H9 (cell line): ENCODE measurements around the gene OR4D1. TPM values are rescaled to one million over a fixed set of nuclear protein-coding genes. Genes with fewer than 3 reads are reported as not detected.
A peak's percentile ranks its signal among the peaks of the same experiment; 100 is the strongest.

Experiments used
- DNase-seq: peaks from one replicate; pipeline ENCODE4 v3.0.0-alpha.2; 2017
- H2AFZ ChIP-seq: one replicate; pipeline ENCODE4 v1.6.1; 2013; ENCODE audit warnings: mild to moderate bottlenecking, low read length, control low read depth, moderate library complexity
- H2AK5ac ChIP-seq: 2 replicates; pipeline ENCODE4 v1.6.1; 2013; ENCODE audit warnings: low read length, control low read depth, mixed read lengths; ENCODE audit not compliant: insufficient read length
- H2BK120ac ChIP-seq: one replicate; pipeline ENCODE4 v1.6.1; 2013; ENCODE audit warnings: low read depth, mild to moderate bottlenecking, low read length, control low read depth, inconsistent platforms; ENCODE audit not compliant: poor library complexity, severe bottlenecking
- H2BK12ac ChIP-seq: 2 replicates; pipeline ENCODE4 v1.6.1; 2013; ENCODE audit warnings: low read length, control low read depth, mixed read lengths, low read depth; ENCODE audit not compliant: insufficient read length
- H2BK15ac ChIP-seq: 2 replicates; pipeline ENCODE4 v1.6.1; 2013; ENCODE audit warnings: low read depth, low read length, control low read depth
- H2BK20ac ChIP-seq: one replicate; pipeline ENCODE4 v1.6.1; 2013; ENCODE audit warnings: low read depth, mild to moderate bottlenecking, low read length, control low read depth, inconsistent platforms; ENCODE audit not compliant: poor library complexity, severe bottlenecking
- H2BK5ac ChIP-seq: 2 replicates; pipeline ENCODE4 v1.6.1; 2013; ENCODE audit warnings: low read length, control low read depth, mixed read lengths; ENCODE audit not compliant: insufficient read length
- H3K14ac ChIP-seq: 2 replicates; pipeline ENCODE4 v1.6.1; 2013; ENCODE audit warnings: low read length, control low read depth; ENCODE audit not compliant: insufficient read depth
- H3K18ac ChIP-seq: 2 replicates; pipeline ENCODE4 v1.6.1; 2013; ENCODE audit warnings: low read depth, mild to moderate bottlenecking, mixed read lengths, low read length, control low read depth; ENCODE audit not compliant: insufficient read length
- H3K23ac ChIP-seq: 2 replicates; pipeline ENCODE4 v1.6.1; 2013; ENCODE audit warnings: low read length, control low read depth, mixed read lengths, low read depth; ENCODE audit not compliant: insufficient read length
- H3K23me2 ChIP-seq: 2 replicates; pipeline ENCODE4 v1.6.1; 2013; ENCODE audit warnings: low read depth, mild to moderate bottlenecking, mixed read lengths, low read length, control low read depth; ENCODE audit not compliant: insufficient read length, poor library complexity, severe bottlenecking
- H3K27ac ChIP-seq: 2 replicates; pipeline ENCODE4 v1.5.1; 2013; ENCODE audit warnings: low read length, control low read depth, mixed read lengths, low read depth; ENCODE audit not compliant: insufficient read length
- H3K27me3 ChIP-seq: 2 replicates; pipeline ENCODE4 v1.6.1; 2013; ENCODE audit warnings: low read length, control low read depth, inconsistent platforms; ENCODE audit not compliant: insufficient read depth
- H3K4ac ChIP-seq: 2 replicates; pipeline ENCODE4 v1.6.1; 2013; ENCODE audit warnings: low read depth, mild to moderate bottlenecking, control low read depth, inconsistent platforms, low read length, moderate library complexity
- H3K4me1 ChIP-seq: 2 replicates; pipeline ENCODE4 v1.6.1; 2013; ENCODE audit warnings: low read length, control low read depth, inconsistent platforms; ENCODE audit not compliant: insufficient read depth
- H3K4me2 ChIP-seq: 2 replicates; pipeline ENCODE4 v1.6.1; 2013; ENCODE audit warnings: low read length, control low read depth, mixed read lengths; ENCODE audit not compliant: insufficient read length, insufficient read depth
- H3K56ac ChIP-seq: 2 replicates; pipeline ENCODE4 v1.6.1; 2013; ENCODE audit warnings: low read depth, mild to moderate bottlenecking, mixed read lengths, low read length, control low read depth; ENCODE audit not compliant: insufficient read length
- H3K79me1 ChIP-seq: 2 replicates; pipeline ENCODE4 v1.6.1; 2013; ENCODE audit warnings: low read depth, mild to moderate bottlenecking, moderate library complexity, low read length, control low read depth, inconsistent platforms; ENCODE audit not compliant: insufficient read depth, poor library complexity, severe bottlenecking
- H3K79me2 ChIP-seq: 2 replicates; pipeline ENCODE4 v1.6.1; 2013; ENCODE audit warnings: low read length, control low read depth, inconsistent platforms; ENCODE audit not compliant: insufficient read depth
- H3K9ac ChIP-seq: 2 replicates; pipeline ENCODE4 v1.6.1; 2013; ENCODE audit warnings: low read length, control low read depth, mixed read lengths; ENCODE audit not compliant: insufficient read length; ENCODE audit errors: extremely low read depth
- H3K9me3 ChIP-seq: one replicate; pipeline ENCODE4 v1.6.1; 2013; ENCODE audit warnings: low read depth, low read length, inconsistent platforms; ENCODE audit not compliant: control insufficient read depth
- H3T11ph ChIP-seq: one replicate; pipeline ENCODE4 v1.6.1; 2013; ENCODE audit warnings: mild to moderate bottlenecking, low read length, control low read depth, inconsistent platforms
- H4K20me1 ChIP-seq: one replicate; pipeline ENCODE4 v1.6.1; 2013; ENCODE audit not compliant: control insufficient read depth, insufficient read length, insufficient read depth
- H4K5ac ChIP-seq: 2 replicates; pipeline ENCODE4 v1.6.1; 2013; ENCODE audit warnings: low read depth, mild to moderate bottlenecking, mixed read lengths, low read length, control low read depth; ENCODE audit not compliant: insufficient read length
- H4K8ac ChIP-seq: replicated peaks from 2 replicates; pipeline ENCODE4 v1.6.1; 2013; ENCODE audit warnings: low read length, control low read depth, mixed read lengths, low read depth; ENCODE audit not compliant: insufficient read length
- H4K91ac ChIP-seq: 2 replicates; pipeline ENCODE4 v1.6.1; 2013; ENCODE audit warnings: low read depth, mild to moderate bottlenecking, moderate library complexity, mixed read lengths, low read length, control low read depth; ENCODE audit not compliant: insufficient read length
- H3K27ac Mint-ChIP-seq, 3 experiments: 2 replicates in 2 of 3; 3 replicates in 1 of 3; pipeline ENCODE4 v1.8.0; 2020 to 2021; ENCODE audit warnings: mixed read lengths in 3 of 3, mild to moderate bottlenecking in 1 of 3, moderate library complexity in 1 of 3
- H3K27me3 Mint-ChIP-seq: 2 replicates; pipeline ENCODE4 v1.8.0; 2021; ENCODE audit warnings: low read depth, mild to moderate bottlenecking, moderate library complexity, mixed read lengths
- H3K36me3 Mint-ChIP-seq, 3 experiments: 2 replicates in 2 of 3; 3 replicates in 1 of 3; pipeline ENCODE4 v1.8.0; 2020 to 2021; ENCODE audit warnings: low read depth in 3 of 3, mixed read lengths in 3 of 3; ENCODE audit not compliant: insufficient read depth in 1 of 3
- H3K4me1 Mint-ChIP-seq, 2 experiments: 2 replicates each; pipeline ENCODE4 v1.8.0; 2020; ENCODE audit warnings: mixed read lengths in 2 of 2
- H3K4me3 Mint-ChIP-seq, 2 experiments: 2 replicates in 1 of 2; 3 replicates in 1 of 2; pipeline ENCODE4 v1.8.0; 2020 to 2021; ENCODE audit warnings: mild to moderate bottlenecking in 2 of 2, mixed read lengths in 2 of 2, moderate library complexity in 1 of 2
- H3K9me3 Mint-ChIP-seq, 2 experiments: 2 replicates in 1 of 2; 3 replicates in 1 of 2; pipeline ENCODE4 v1.8.0; 2020; ENCODE audit warnings: mild to moderate bottlenecking in 2 of 2, mixed read lengths in 2 of 2, moderate library complexity in 1 of 2
- CTCF ChIP-seq: fragments of 200-600 bp; sonication (generic); conservative IDR thresholded peaks from 3 replicates; pipeline ENCODE4 v1.8.0; 2021; ENCODE audit warnings: antibody characterized with exemption, mild to moderate bottlenecking
- WGBS: extraction: QIAGEN DNeasy Blood & Tissue Kit; methylation state at CpG from one replicate; pipeline ENCODE4 v1.1.7; 2013; ENCODE audit warnings: missing lambda C conversion rate, low lambda C conversion rate, mixed read lengths; ENCODE audit not compliant: insufficient read length; ENCODE audit errors: extremely low coverage; 5-methylcytosine and 5-hydroxymethylcytosine counted together
- total RNA-seq: library from RNA; stranded (reverse); gene quantifications from 2 replicates; pipeline ENCODE4 v1.2.1, GENCODE V29; 2021

The OR4D1 gene
- total RNA-seq, 1 experiment from 2014 or later = 0.11 TPM

- H2BK5ac ChIP-seq = no peak overlapping the region
- no peak overlapping the region for H2AFZ ChIP-seq
- no peak overlapping the region for H3K56ac ChIP-seq
- H3K27me3 ChIP-seq = no peaks in the 10 kb centered on the region
- no peak overlapping the region for H2BK12ac ChIP-seq
- H4K5ac ChIP-seq = no peak overlapping the region
- no peak overlapping the region for H3K27ac ChIP-seq
- TF ChIP-seq CTCF = peak; percentile 54
- H3K4ac ChIP-seq = no peak overlapping the region
- H3K23ac ChIP-seq = no peak overlapping the region
- H3K14ac ChIP-seq = no peak overlapping the region; the same call in 1 of the 2 replicates
- no peak overlapping the region for H3K4me2 ChIP-seq
- Mint-ChIP-seq H3K4me1 (peaks cover 5 to 7% of the 10 kb centered on the region in 2 experiments; a peak in 3 of 4 replicates), H3K27me3 (peaks cover 25% of the 10 kb centered on the region), H3K9me3 (no peaks in the 10 kb centered on the region), H3K27ac (no peak overlapping the region), H3K36me3 (no peaks in the 10 kb centered on the region), H3K4me3 (no peak overlapping the region; a peak in 1 of 5 replicates)
- H2BK120ac ChIP-seq = no peak overlapping the region
- no peaks in the 10 kb centered on the region for H3K9me3 ChIP-seq
- H3K79me1 ChIP-seq = no peaks in the 10 kb centered on the region
- DNase-seq = peak; percentile 75
- no peak overlapping the region for H4K91ac ChIP-seq
- no peaks in the 10 kb centered on the region for H3K23me2 ChIP-seq
- H2BK15ac ChIP-seq = no peak overlapping the region
- no peaks in the 10 kb centered on the region for H3K79me2 ChIP-seq
- H4K8ac ChIP-seq = no peak overlapping the region
- no peaks in the 10 kb centered on the region for H3K4me1 ChIP-seq
- no peak overlapping the region for H2BK20ac ChIP-seq
- H3K9ac ChIP-seq = no peak overlapping the region
- no peak overlapping the region for H3K18ac ChIP-seq
- no peak overlapping the region for H2AK5ac ChIP-seq
- no peaks in the 10 kb centered on the region for H4K20me1 ChIP-seq
- WGBS = no CpG with 5 or more reads among the region's 18 CpGs
- H3T11ph ChIP-seq = no peak overlapping the region
Measured at GRCh38 chr17:58193641-58194255, 45.6 kb downstream of the OR4D1 start.
